NCI-H2196 (cell line): ENCODE measurements around the gene CACNB2.

Experiments used
- DNase-seq: peaks from one replicate; lab custom pipeline; 2025; ENCODE audit not compliant: unreplicated experiment; lab: John Stamatoyannopoulos, UW

The CACNB2 gene

GRCh38 chr10:18498998-18499397 is 358.8 kb downstream of the CACNB2 start:
- DNase-seq = no peak

DNA sequence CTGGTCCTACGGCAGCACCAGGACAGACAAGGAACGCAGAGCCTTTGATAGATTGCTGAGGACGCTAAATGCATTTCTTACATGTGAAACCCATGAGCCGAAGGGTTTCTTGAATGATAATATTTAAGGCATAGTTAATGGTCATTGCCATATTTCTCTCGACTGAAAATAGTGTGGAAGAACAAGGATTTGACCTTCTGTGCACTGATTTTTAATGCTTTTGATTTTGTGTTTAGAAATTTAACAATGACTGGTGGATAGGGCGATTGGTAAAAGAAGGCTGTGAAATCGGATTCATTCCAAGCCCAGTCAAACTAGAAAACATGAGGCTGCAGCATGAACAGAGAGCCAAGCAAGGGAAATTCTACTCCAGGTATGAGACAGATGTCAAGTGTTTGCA is 360.4 kb downstream of the CACNB2 start:
- no peak for DNase-seq

DNA sequence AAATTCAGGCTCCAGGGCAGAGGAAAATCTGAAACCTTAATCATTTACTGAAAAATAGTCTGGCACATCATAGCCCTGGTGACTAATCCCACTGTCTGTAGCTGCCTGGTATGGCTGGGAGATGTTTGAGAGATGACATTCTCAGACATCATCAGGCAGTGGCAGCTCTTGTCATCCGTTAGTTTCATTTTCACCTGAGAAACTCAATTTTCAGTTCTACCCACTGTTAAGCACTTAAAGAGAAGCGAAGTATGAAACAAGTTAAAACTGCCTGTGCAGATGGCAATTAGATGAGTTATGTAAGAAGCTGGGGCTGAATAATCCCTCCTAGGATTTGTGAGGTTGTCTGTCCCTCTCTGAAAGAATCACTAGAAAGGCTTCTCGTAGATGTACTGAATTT is 361.0 kb downstream of the CACNB2 start:
- DNase-seq = no peak

DNA sequence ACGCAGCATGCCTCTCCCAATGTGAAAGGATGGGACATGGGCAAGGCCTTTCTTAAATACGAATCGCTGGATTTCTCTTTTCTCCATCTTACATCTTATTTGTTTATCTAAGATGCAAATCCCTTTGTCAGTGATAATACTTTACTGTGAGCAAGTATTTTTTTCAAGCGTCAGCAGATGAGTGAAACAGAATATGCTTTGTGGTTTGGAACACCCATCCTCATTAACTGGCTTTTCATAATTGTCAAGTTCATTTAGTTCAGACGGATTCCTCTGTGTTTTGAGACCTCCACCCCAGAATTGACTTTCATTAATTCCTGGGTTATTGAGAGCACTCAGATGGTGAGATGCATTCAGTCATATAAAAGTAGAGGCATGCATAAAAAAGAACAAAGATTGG is 361.4 kb downstream of the CACNB2 start:
- DNase-seq = no peak

DNA sequence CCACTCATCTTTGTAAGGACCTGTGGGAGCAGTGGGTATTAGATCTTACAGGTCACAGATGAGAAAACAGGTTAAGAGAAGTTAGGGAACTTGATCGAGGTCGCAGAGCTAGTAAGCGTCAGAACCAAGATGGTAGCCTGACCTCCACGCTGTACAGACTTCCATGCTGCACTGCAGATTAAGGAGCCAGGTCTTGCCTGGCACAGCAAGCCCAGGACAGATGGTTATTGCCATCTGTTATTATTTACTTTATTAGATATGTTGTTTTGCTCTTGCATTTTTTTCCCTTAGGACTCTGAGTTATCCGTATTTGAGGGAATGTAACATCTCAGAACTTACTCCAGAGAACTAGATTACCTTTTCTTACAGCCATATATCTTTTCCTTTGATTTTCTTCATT is 363.9 kb downstream of the CACNB2 start:
- no peak for DNase-seq

DNA sequence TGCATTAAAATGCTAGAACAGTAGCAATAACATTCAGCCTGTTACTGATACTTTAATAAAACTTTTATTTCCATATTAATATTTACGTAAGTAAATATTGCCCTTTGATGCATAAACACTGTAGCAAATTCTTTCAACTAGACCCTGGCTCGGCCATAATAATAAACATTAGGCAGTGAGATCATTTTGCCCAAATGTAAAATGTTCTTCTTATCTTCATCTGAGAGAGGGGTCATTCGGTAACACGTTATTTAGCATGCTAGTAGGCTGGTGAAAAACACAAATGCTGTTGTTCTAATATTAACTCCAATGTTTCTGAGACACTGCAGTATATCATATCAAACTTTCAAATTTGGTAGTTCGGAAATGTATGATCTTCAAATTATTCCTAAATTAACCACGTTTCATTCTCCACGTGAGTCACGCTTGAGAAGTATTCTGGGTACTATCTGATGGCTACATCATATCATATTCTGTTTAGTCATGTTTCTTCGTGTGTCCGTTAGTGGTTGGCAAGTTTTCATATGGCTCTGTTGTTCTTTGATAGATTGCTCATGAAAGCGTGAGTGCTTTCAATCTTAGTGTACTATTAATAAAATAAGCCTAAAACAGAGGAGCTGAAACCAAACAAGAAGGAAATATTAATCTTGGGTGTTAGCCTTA is 365.4 kb downstream of the CACNB2 start:
- DNase-seq = no peak

GRCh38 chr10:18508587-18508986 is 368.4 kb downstream of the CACNB2 start:
- no peak for DNase-seq

DNA sequence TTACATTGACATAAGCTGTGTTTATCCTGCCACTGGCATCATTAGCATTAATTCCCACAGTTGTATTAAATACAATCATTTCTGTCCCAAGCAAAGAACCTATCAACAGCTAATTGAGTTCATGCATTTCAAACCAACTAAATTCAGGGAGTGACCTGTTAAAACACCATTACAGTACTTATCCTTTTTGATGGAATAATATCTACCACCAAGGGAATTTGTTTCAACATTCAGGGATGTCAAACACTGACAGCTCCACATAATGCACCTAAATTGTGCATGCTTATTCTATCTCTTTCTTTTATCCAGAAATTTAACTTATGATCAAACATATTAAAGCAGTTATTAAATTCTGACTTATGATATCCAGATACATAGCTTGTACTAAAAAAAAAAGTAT is 374.3 kb downstream of the CACNB2 start:
- no peak for DNase-seq

DNA sequence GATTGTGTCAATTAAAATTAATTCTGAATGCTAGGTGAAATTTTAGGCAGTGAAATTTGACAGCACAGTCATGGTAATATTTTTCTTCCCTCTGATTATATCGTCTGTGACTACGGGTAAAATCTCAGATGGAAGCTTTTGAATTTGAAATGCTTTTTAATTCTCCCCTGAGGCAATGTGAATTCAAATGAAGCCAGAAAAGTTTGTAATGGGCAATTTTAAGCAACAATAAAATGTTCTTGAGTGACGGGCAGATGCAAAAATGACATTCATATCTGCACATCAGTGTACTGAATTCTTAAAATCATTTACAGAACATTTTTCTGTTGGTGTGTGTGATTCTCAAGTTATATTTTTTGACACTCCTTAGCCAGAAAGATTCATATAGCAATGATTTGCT is 376.6 kb downstream of the CACNB2 start:
- no peak for DNase-seq

DNA sequence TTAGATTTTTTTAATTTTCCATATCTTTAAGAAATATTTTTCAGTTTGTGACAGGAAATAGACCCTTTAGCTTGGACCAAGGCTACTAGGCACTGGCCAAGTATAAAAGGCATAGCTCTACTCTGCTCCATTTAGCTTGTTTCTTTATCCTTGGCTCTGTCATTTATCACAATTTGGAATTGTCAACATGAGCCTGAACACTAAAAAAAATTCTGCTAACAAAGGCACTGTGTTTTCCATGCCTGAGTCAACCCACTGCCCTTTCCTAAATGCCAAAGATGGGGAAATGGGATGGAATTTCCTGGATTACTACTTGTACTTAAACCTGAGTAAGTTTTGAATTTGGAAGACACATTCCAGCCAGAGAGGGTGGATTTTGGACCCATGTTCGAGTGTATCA is 382.8 kb downstream of the CACNB2 start:
- no peak for DNase-seq

- no peak for DNase-seq
Measured at GRCh38 chr10:18523858-18524257, 383.6 kb downstream of the CACNB2 start.

GRCh38 chr10:18527687-18528086 is 387.5 kb downstream of the CACNB2 start:
- no peak for DNase-seq

GRCh38 chr10:18528292-18528691 is 388.1 kb downstream of the CACNB2 start:
- DNase-seq = no peak

- no peak for DNase-seq
Measured at GRCh38 chr10:18532881-18533535, 392.8 kb downstream of the CACNB2 start.

DNA sequence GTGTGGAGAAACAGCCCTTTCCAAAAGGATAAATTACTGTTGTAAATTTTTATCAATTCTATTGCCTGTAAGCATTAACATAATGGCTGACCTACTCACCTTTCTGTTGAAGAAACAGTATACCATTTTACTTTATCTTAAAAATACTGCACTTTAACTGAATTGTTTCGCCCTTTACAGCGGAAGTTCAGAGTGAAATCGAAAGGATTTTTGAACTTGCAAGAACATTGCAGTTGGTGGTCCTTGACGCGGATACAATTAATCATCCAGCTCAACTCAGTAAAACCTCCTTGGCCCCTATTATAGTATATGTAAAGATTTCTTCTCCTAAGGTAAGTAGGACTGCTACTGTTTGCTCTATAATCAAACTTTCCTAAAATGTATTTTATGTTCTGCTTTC is 393.7 kb downstream of the CACNB2 start:
- DNase-seq = no peak

DNA sequence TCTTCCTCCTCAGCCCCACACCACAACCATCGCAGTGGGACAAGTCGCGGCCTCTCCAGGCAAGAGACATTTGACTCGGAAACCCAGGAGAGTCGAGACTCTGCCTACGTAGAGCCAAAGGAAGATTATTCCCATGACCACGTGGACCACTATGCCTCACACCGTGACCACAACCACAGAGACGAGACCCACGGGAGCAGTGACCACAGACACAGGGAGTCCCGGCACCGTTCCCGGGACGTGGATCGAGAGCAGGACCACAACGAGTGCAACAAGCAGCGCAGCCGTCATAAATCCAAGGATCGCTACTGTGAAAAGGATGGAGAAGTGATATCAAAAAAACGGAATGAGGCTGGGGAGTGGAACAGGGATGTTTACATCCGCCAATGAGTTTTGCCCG is 399.1 kb downstream of the CACNB2 start:
- no peak for DNase-seq

DNA sequence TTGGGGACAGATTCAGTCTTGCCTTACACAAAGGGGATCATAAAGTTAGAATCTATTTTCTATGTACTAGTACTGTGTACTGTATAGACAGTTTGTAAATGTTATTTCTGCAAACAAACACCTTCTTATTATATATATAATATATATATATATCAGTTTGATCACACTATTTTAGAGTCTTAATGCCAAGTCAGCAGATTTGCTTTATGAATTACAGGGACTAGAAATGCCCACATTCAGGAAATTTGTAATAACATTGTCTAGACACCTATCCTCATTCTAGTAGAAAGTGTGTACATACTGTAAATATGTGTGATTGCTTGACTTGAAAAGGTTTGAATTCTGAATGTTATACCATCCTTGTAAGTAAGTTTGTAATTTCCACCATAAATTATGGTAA is 400.0 kb downstream of the CACNB2 start:
- DNase-seq = no peak

GRCh38 chr10:18542832-18543231 is 402.6 kb downstream of the CACNB2 start:
- DNase-seq = no peak

- no peak for DNase-seq
Measured at GRCh38 chr10:18545621-18546305, 405.5 kb downstream of the CACNB2 start.

DNA sequence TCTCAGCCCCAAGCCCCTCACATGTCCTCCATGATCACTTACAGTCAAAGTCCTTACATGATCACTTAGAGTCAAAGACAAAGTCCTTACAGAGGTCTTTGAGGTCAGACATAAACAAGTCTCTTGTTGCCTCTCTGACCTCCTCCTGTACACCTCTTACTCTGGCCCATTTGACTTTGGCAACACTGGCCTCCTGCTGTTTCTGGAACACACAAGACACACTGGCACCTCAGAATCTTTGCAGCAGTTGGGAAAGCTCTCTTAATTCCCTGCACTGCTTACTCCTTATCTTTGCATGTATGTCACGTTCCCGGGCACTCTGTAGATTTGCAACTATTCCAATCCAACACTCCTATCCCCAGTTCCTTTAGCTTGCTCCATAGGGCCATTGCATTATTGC is 408.9 kb downstream of the CACNB2 start:
- no peak for DNase-seq

GRCh38 chr10:18551473-18551872 is 411.2 kb downstream of the CACNB2 start:
- DNase-seq = no peak

GRCh38 chr10:18554479-18554878 is 414.3 kb downstream of the CACNB2 start:
- DNase-seq = no peak
